Kidney tubule cell (primary cell): Measurements from ENCODE around the gene TMUB1.

ENCODE experiments used
- DNase-seq: peaks from one replicate; pipeline ENCODE4 v3.0.0-alpha.2; 2018; ENCODE audit warnings: low spot score

The TMUB1 gene, protein sequence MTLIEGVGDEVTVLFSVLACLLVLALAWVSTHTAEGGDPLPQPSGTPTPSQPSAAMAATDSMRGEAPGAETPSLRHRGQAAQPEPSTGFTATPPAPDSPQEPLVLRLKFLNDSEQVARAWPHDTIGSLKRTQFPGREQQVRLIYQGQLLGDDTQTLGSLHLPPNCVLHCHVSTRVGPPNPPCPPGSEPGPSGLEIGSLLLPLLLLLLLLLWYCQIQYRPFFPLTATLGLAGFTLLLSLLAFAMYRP

GRCh38 chr7:151083071-151083823 lies at the start of gene TMUB1:
Gene TMUB1, minus strand, starts transcription at chr7:151083493. Its CDS starts 930 bp downstream, at chr7:151082563.
- peak; percentile 73 for DNase-seq

DNA sequence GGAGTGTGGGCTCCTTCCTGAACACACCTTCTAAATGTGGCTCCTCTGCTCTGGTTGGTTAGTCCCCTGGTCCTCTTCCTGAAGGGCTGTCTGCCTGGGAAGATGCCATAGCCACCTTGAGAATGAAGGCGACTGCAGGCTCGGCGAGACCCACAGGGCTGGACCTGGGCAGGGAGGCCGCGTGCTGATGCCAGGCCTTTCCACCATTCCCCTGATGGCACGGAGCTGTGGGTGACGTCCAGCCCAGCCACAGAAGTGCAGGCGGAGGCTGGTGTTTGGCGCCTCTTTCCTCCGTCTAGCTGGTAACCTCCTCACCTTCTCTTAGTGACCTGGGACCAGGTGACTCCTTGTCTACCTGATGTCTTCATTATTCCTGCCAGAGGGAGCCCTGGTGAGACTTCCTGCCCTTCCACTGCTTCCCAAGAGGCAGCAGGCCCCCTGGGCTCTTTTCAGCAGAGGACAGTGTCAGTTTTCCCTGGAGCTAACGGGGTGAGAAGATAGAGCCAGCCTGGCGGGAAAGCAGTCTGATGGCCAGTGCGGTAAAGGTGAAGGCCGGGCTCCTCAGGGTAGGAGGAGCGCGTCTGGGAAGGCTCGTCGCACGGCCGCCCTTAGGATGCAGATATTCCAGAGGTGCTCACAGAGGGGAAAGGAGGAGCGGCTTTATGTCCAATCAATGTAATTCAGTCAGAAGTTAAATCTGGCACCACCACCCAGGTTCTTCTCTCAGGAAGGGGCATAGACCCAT lies 49.3 kb upstream of the TMUB1 start:
- no peak for DNase-seq

DNA sequence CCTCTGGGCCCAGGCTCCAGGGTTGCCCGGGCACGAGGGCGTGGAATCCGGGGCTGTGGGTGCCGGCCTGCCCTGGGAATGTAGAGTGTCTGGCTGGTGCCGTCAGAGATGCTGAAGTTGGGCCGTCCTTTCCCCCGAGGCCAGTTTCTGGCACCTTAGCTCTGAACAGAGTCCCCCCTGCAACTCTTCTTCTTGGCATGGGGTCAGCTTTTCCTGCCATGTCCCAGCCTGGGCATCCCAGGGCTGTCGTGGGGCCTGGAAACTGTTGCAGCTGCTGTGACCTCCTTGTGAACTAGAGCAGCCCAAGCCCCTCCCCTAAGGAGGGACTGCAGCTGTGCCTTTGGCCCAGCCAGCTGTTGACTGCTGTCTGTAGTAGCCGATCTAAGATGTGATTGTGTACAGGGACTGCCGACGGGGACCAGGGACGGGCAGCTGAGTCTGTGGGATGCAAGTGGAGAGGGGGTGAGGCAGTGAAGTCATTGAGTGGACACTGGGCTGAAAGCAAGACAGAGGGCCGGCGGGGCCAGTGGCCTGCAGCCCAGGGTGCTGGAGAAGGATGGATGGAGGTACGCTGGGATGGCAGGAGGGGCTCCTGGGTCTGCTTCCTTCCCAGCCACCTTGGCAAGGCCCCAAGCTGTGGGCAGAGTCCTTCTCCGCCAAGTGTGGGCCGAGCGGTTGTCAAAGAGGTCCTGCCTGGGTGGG lies 48.5 kb upstream of the TMUB1 start:
- DNase-seq = no peak

DNA sequence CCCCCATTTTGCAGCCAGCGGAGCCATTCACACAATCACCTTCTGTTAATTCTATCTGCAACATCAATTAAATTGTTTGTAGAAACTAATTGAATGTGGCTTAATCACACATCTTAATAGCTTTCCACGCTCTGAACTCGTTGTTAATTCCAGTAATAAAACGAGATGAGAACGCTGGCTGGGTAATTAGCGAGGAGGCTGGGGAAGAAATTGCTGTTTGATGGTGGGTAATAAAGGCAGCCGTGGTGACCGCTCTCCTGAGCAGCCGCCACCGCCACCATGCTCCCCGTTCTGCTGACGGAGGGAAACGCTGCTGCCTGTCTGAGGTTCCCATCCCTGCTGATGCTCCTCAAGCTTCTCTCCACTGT lies 47.9 kb upstream of the TMUB1 start:
- DNase-seq = no peak

DNA sequence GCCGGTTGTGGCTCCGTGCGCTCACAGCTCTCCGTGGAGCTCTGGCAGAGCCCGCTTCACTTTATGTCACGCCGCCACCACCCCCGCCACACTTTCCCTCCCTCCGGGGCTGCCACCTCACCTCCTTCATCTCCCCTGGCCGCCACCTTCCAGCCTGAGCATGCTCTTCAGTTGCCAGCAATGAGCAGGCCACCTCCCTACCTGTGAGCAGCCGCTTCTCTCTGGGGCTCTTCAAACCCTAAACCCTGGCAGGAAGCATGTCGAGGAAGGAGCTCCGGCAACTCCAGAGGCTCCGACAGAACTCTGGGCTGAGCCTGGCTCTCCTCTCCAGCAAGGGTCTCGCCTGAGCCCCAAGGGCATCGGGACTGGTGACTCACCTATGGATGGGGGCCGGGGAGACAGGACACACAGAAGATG lies 47.5 kb upstream of the TMUB1 start:
- DNase-seq = no peak

DNA sequence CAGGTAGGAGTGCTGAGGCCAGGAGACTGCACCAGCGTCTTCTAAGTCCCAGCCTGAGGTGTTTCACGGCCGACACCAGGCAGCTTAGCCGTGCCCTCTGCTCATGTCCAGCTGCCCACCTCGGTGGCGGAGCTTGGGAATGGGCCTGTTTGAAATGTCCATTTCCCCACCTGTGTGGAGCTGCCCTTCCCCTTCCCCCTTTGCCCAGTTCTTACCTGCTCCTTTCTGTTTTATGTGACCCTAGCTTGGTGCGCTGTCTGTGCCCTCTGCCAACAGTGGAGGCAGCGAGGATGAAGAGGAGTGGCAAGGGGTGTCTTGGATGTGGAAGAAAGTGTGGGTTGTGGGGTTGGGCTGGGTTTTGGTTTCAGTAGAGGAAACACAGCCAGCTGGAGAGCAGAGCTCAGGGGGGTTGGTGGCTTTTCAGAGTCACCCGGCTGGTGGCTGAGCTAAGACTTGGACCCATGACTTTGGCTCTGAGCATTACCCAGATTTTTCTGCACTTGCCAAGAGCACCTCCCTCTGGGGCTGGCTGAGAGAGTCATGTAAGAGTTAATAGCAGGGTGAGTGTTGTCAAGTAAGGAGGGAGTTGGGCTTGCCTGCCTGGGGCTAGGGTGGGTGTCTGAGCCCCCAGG lies 46.8 kb upstream of the TMUB1 start:
- DNase-seq = no peak

DNA sequence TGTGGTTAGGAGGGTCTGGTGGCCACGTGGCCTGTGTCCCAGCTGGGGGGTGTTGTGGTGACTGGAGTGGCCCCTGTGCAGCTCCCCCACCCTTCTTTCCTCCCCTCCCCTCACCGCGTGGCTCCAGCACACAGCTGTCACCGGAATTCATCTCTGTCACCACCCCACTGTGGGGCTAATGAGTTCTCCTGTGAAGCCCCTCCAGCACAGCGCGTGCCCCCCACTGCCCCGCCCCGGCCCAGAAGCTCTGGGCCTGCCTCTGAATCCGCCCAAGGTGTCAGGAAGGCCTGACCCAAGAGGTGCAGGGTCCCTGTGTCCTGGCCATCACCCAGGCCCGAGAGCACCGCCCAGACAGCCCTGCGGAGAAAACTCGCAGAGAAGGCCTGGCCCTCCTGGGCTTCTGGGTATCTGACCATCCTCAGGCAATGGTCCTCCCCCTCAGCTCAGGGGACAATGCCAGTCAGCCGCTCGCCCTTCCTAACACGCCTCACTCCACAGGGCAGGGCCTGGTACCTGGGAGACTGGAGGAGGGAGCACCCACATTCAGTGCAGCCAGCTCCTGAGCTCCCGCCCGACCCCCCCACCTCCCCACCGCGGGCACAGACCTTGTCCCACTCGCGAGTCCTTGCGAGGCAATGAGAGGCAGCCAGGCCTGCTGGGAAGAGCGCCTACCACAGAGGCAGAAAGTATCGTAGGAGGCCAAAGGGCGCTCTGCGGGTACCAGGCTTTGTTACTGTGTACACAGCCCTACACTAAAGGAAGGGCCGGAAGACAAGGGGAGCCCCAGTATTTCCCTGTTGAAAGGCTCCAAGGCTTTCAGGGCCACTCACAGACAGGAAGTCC lies 46.0 kb upstream of the TMUB1 start:
- DNase-seq = no peak

GRCh38 chr7:151128716-151129115 lies 45.4 kb upstream of the TMUB1 start:
- DNase-seq = no peak

DNA sequence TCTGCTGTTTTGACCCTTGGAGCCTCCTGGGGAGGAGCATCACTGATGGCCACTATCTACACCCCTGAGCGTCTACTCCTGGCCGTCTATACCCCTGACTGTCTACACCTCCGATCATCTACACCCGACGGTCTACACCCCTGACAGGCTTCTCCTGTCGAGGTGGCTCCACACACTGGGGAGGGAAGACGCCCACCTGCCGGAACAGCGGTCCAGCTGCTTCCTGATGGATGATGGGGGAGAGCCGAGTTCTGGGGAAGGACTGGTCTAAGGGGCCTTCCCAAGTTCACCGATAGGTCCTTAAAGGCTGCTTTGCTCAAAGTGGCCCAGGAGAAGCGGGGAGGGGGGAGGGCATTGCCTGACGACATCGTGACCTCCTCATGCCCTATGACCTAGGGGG lies 44.9 kb upstream of the TMUB1 start:
- DNase-seq = no peak

- DNase-seq = no peak
These were observed 43.3 kb upstream of the TMUB1 start for GRCh38 chr7:151126491-151127137.

GRCh38 chr7:151125846-151126481 lies 42.7 kb upstream of the TMUB1 start:
- no peak for DNase-seq

- no peak for DNase-seq
These were observed 42.2 kb upstream of the TMUB1 start for GRCh38 chr7:151125470-151125845.

DNA sequence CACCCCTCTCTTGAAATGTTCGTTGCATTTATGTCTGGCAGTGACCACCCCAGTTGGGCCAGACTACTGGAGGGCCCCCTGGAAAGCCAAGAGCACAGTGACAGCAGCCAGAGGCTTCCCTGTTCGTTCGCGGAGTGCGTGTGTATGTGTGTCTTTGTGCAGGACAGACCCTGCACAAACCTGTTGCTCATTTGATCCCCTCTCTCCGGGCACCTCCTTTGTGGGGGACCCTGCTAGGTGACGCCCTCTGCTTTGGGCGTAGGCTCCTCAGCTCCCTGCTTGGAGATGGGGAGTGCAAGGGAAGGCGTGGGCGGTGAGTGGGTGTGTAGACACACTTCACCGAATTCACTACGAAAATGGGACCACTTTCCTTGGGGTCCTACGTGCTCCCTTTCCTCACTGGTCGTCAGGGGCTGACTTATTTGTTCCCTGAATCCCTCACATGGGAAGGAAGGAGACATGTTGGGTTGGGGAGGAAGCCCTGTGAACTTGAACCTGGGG lies 41.7 kb upstream of the TMUB1 start:
- no peak for DNase-seq

- DNase-seq = no peak
These were observed 41.2 kb upstream of the TMUB1 start for GRCh38 chr7:151124481-151124880.

DNA sequence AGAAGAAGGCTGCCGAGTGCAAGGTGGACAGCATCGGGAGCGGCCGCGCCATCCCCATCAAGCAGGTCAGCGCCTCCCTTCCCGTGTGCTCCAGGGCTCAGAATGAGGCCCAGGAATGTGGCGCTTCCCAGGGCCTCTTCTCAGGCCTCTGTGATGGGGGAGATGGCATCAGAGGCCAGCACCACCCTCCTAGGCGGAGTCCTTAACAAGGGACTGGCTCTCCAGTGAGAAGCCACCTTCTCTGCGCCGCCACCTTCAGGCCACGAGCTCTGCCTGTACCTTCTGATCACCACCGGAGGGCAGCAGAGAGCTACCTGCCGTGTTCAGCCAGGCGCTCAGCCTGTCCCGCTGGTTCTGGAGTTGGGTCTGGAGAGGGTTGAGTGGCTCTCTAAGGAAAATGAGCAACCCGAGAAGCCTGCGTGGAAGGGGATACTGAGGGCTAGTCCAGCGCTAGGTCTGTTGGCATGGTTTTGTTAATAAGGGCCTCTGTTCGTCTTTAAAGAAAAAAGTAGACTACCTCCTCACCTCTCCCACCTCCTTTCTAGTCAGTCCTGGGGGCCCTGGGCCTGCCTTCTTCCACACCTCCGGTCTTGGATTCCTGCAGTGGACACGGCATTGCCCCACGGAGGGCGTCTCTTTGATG lies 40.6 kb upstream of the TMUB1 start:
- DNase-seq = peak; percentile 84

DNA sequence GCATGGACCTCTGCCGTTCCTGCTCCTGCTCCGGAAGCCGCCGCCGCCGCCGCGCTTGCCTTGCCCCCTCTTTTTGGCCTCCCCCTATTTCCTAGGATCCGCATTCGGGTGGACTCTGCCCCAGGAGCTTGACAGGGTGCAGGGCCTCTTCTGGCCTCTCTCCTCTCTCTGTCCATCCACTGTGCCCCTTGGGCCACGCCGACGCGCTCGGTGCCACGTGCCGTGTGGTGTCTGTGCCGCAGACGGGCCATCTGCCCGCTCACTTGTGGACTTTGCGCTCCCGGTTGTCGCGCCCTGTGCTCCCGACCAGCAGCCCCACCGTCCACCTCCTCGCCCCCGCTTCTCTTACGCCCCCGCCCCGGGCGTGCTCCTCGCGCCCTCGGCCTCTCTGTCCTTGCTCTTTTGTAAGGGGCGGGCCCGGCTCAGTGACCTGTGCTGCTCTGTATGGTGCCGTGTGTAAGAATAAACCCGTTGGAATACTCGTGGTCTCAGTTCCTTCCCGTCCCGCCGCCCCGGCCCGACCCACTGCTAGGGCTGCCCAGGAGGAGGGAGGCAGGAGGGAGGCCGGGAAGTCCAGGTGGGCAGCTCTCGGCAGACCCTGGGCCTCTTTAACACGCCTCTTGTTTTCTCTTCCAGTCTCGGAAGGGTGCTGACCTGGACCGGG lies 40.0 kb upstream of the TMUB1 start:
- no peak for DNase-seq

GRCh38 chr7:151122796-151123157 lies 39.5 kb upstream of the TMUB1 start:
- DNase-seq = no peak

DNA sequence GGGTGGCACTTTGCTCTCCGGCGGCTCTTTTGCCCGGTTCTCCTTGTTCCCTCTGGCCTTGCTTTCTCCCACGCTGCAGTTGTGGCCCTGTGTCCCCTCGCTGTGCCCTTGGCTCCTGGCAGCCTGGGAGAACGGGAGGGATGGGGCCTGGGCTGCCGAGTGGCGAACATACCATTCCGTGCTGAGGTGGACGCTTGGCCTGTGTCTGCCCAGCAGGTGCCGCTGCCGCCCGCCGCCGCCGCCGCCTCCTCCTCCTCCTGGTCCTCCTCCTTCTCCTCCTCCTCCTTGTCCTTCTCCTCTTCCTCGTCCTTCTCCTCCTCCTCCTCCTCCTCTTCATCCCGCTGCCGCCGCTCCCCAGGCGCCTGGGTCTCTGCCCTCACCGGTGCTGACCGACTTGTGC lies 39.0 kb upstream of the TMUB1 start:
- no peak for DNase-seq
